ENCODE data around the gene TBXAS1. TPM values are rescaled to one million over a fixed set of nuclear protein-coding genes. Genes with fewer than 3 reads are reported as not detected.

The TBXAS1 gene
- total RNA-seq, 4 donors from 2014 or later = 23.0 to 128 (median 47.3) TPM

GRCh38 chr7:140039066-140039465 is 210.0 kb downstream of the TBXAS1 start:
- no peak for TF ChIP-seq CTCF (IDR thresholded peaks at IDR 0.05; ENCODE audit: low read depth)

- TF ChIP-seq CTCF (IDR thresholded peaks at IDR 0.05; ENCODE audit: low read depth) = no peak
Measured at GRCh38 chr7:140039896-140040295, 210.8 kb downstream of the TBXAS1 start.

- no peak for TF ChIP-seq CTCF (IDR thresholded peaks at IDR 0.05; ENCODE audit: low read depth)
Measured at GRCh38 chr7:140041659-140042385, 212.8 kb downstream of the TBXAS1 start.

- TF ChIP-seq CTCF (IDR thresholded peaks at IDR 0.05; ENCODE audit: low read depth) = no peak
Measured at GRCh38 chr7:140042386-140042670, 213.3 kb downstream of the TBXAS1 start.

- no peak for TF ChIP-seq CTCF (IDR thresholded peaks at IDR 0.05; ENCODE audit: low read depth)
Measured at GRCh38 chr7:140044251-140044650, 215.2 kb downstream of the TBXAS1 start.

- TF ChIP-seq CTCF (IDR thresholded peaks at IDR 0.05; ENCODE audit: low read depth) = no peak
Measured at GRCh38 chr7:140045697-140046096, 216.6 kb downstream of the TBXAS1 start.

- no peak for TF ChIP-seq CTCF (IDR thresholded peaks at IDR 0.05; ENCODE audit: low read depth)
Measured at GRCh38 chr7:140047197-140047596, 218.1 kb downstream of the TBXAS1 start.
